GM21381 (cell line): ENCODE data around the gene ZNF763.
"Not testable (repeated sequence)": the region's sequence is repeated elsewhere in the genome, so short reads cannot be mapped to it uniquely, and the experiment has no call there.

Source experiments
- ATAC-seq: cut with Tn5 transposase; IDR thresholded peaks from one replicate; pipeline ENCODE4 v1.9.1; 2021; ENCODE audit warnings: mild to moderate bottlenecking, moderate library complexity; ENCODE audit not compliant: unreplicated experiment

Gene ZNF763

GRCh38 chr19:11964858-11965645, at the start of gene ZNF763:
TSS of gene ZNF763 (plus strand) at chr19:11965040. CDS start at chr19:11965209, 169 bp downstream.
- ATAC-seq: peak; percentile 73

- no peak for ATAC-seq
These were observed 42.9 kb upstream of the ZNF763 start for GRCh38 chr19:11921852-11922495.

- peak; percentile 84 for ATAC-seq
These were observed 39.8 kb upstream of the ZNF763 start, which contains the start of gene ZNF700 for GRCh38 chr19:11924886-11925650. TSS of gene ZNF700 (plus strand) at chr19:11925107. CDS start at chr19:11925211, 104 bp downstream.

GRCh38 chr19:11925651-11926187, 39.1 kb upstream of the ZNF763 start:
- ATAC-seq: not testable (repeated sequence)

GRCh38 chr19:11927227-11927626, 37.6 kb upstream of the ZNF763 start:
- ATAC-seq: no peak

- no peak for ATAC-seq
These were observed 33.8 kb upstream of the ZNF763 start for GRCh38 chr19:11931051-11931450.

GRCh38 chr19:11931513-11931912, 33.3 kb upstream of the ZNF763 start:
- no peak for ATAC-seq

GRCh38 chr19:11935829-11936228, 29.0 kb upstream of the ZNF763 start:
- not testable (repeated sequence) for ATAC-seq

GRCh38 chr19:11938383-11938782, 26.5 kb upstream of the ZNF763 start:
- not testable (repeated sequence) for ATAC-seq

- not testable (repeated sequence) for ATAC-seq
These were observed 23.4 kb upstream of the ZNF763 start for GRCh38 chr19:11941361-11941887.

GRCh38 chr19:11942008-11942842, 22.6 kb upstream of the ZNF763 start:
- ATAC-seq: no peak

- ATAC-seq: no peak
These were observed 22.1 kb upstream of the ZNF763 start for GRCh38 chr19:11942843-11943108.

- no peak for ATAC-seq
These were observed 20.2 kb upstream of the ZNF763 start for GRCh38 chr19:11944656-11945055.

- no peak for ATAC-seq
These were observed 16.2 kb upstream of the ZNF763 start for GRCh38 chr19:11948646-11949045.

- no peak for ATAC-seq
These were observed 15.6 kb upstream of the ZNF763 start for GRCh38 chr19:11949201-11949600.

- not testable (repeated sequence) for ATAC-seq
These were observed 15.2 kb upstream of the ZNF763 start for GRCh38 chr19:11949614-11950080.

GRCh38 chr19:11950312-11950711, 14.5 kb upstream of the ZNF763 start:
- no peak for ATAC-seq

GRCh38 chr19:11963566-11964355, 1.1 kb upstream of the ZNF763 start:
- ATAC-seq: no peak

- no peak for ATAC-seq
These were observed 363 bp upstream of the ZNF763 start for GRCh38 chr19:11964496-11964857.
